GM23338 (cell line): ENCODE data around the gene OR4L1.

Experiments
- CREB1 ChIP-seq: fragments of 250-450 bp; sonication (Bioruptor Pico); IDR thresholded peaks from 2 replicates; pipeline ENCODE4 v1.5.0; 2020; ENCODE audit warnings: low read depth, mild to moderate bottlenecking, moderate library complexity
- CTCF ChIP-seq, 2 experiments: fragments of 200-600 bp in 1 of 2; sonication (generic) in 1 of 2; conservative IDR thresholded peaks; 2 replicates each; pipeline versions ENCODE4 v1.5.1 to v1.6.1; 2016 to 2017; ENCODE audit warnings: antibody characterized with exemption in 2 of 2, low read depth in 2 of 2, mild to moderate bottlenecking in 2 of 2, moderate library complexity in 1 of 2
- EZH2 ChIP-seq: fragments of 200-600 bp; sonication (generic); IDR thresholded peaks from one replicate; pipeline ENCODE4 v1.8.0; 2017; ENCODE audit warnings: antibody characterized with exemption, mild to moderate bottlenecking, low read depth; ENCODE audit not compliant: unreplicated experiment
- EZH2phosphoT487 ChIP-seq: fragments of 200-600 bp; sonication (generic); IDR thresholded peaks from one replicate; pipeline ENCODE4 v1.8.1; 2018; ENCODE audit warnings: antibody characterized with exemption; ENCODE audit not compliant: unreplicated experiment
- JUNB ChIP-seq: IDR thresholded peaks from one replicate; pipeline ENCODE4 v1.6.1; 2016; ENCODE audit warnings: antibody characterized with exemption; ENCODE audit not compliant: unreplicated experiment
- NANOG ChIP-seq: IDR thresholded peaks from 2 replicates; pipeline ENCODE4 v1.6.1; 2016; ENCODE audit warnings: antibody characterized with exemption, borderline replicate concordance
- POLR2AphosphoS5 ChIP-seq: IDR thresholded peaks from 2 replicates; pipeline ENCODE4 v1.6.1; 2016; ENCODE audit warnings: antibody characterized with exemption, low read depth
- REST ChIP-seq: IDR thresholded peaks from one replicate; pipeline ENCODE4 v1.6.1; 2018; ENCODE audit warnings: antibody characterized with exemption; ENCODE audit not compliant: unreplicated experiment
- STAT1 ChIP-seq: IDR thresholded peaks from one replicate; pipeline ENCODE4 v1.6.1; 2016; ENCODE audit warnings: antibody characterized with exemption; ENCODE audit not compliant: unreplicated experiment
- ZNF114 ChIP-seq: fragments of 250-450 bp; sonication (Bioruptor Pico); IDR thresholded peaks from 2 replicates; pipeline ENCODE4 v1.5.0; 2020; ENCODE audit warnings: mild to moderate bottlenecking, moderate library complexity
- ZNF331 ChIP-seq: fragments of 250-450 bp; sonication (Bioruptor Pico); IDR thresholded peaks from 2 replicates; pipeline ENCODE4 v1.5.0; 2020; ENCODE audit warnings: low read depth, mild to moderate bottlenecking, moderate library complexity
- TF ChIP-seq, protein P1 (sequence below): IDR thresholded peaks from 2 replicates; pipeline ENCODE4 v1.6.1; 2016; ENCODE audit warnings: antibody characterized with exemption
- TF ChIP-seq, protein P2 (sequence below): fragments of 250-450 bp; sonication (Bioruptor Pico); IDR thresholded peaks from 2 replicates; pipeline ENCODE4 v1.5.0; 2020; ENCODE audit warnings: mild to moderate bottlenecking, moderate library complexity

DNA sequence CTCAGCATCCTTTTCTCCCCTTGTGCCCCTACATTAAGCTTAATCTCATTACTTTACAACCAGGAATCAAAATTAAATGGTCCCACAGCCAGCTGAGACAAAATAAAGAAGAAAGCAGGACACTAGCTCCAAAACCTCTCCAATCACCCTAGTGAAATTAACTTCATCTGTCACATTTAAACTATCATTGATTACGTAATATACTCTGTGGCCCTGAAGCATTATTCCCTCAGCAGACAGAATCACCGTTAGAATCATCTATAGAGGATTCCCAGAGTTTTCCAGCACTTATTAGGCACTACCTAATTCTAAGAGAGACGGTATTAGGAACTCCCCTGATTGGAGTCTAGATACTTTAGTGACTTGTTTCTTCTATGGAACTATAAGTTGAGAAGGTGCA lies 50.6 kb downstream of the OR4L1 start, which contains the start of gene OR4K17:
- no peak for TF ChIP-seq POLR2AphosphoS5
- no peak for TF ChIP-seq NANOG
- TF ChIP-seq CTCF (conservative IDR thresholded peaks at IDR 0.05; ENCODE audit: low read depth in 2 of 2), result no peak
- no peak for TF ChIP-seq CREB1 (CRISPR knock-in tag)
- TF ChIP-seq REST, result no peak
- no peak for TF ChIP-seq EZH2phosphoT487
- TF ChIP-seq EZH2, result no peak
- TF ChIP-seq ZNF114 (CRISPR knock-in tag), result no peak
- no peak for TF ChIP-seq JUNB
- TF ChIP-seq, protein P1, sequence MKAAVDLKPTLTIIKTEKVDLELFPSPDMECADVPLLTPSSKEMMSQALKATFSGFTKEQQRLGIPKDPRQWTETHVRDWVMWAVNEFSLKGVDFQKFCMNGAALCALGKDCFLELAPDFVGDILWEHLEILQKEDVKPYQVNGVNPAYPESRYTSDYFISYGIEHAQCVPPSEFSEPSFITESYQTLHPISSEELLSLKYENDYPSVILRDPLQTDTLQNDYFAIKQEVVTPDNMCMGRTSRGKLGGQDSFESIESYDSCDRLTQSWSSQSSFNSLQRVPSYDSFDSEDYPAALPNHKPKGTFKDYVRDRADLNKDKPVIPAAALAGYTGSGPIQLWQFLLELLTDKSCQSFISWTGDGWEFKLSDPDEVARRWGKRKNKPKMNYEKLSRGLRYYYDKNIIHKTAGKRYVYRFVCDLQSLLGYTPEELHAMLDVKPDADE, result no peak
- TF ChIP-seq ZNF331 (CRISPR knock-in tag), result no peak
- TF ChIP-seq, protein P2, sequence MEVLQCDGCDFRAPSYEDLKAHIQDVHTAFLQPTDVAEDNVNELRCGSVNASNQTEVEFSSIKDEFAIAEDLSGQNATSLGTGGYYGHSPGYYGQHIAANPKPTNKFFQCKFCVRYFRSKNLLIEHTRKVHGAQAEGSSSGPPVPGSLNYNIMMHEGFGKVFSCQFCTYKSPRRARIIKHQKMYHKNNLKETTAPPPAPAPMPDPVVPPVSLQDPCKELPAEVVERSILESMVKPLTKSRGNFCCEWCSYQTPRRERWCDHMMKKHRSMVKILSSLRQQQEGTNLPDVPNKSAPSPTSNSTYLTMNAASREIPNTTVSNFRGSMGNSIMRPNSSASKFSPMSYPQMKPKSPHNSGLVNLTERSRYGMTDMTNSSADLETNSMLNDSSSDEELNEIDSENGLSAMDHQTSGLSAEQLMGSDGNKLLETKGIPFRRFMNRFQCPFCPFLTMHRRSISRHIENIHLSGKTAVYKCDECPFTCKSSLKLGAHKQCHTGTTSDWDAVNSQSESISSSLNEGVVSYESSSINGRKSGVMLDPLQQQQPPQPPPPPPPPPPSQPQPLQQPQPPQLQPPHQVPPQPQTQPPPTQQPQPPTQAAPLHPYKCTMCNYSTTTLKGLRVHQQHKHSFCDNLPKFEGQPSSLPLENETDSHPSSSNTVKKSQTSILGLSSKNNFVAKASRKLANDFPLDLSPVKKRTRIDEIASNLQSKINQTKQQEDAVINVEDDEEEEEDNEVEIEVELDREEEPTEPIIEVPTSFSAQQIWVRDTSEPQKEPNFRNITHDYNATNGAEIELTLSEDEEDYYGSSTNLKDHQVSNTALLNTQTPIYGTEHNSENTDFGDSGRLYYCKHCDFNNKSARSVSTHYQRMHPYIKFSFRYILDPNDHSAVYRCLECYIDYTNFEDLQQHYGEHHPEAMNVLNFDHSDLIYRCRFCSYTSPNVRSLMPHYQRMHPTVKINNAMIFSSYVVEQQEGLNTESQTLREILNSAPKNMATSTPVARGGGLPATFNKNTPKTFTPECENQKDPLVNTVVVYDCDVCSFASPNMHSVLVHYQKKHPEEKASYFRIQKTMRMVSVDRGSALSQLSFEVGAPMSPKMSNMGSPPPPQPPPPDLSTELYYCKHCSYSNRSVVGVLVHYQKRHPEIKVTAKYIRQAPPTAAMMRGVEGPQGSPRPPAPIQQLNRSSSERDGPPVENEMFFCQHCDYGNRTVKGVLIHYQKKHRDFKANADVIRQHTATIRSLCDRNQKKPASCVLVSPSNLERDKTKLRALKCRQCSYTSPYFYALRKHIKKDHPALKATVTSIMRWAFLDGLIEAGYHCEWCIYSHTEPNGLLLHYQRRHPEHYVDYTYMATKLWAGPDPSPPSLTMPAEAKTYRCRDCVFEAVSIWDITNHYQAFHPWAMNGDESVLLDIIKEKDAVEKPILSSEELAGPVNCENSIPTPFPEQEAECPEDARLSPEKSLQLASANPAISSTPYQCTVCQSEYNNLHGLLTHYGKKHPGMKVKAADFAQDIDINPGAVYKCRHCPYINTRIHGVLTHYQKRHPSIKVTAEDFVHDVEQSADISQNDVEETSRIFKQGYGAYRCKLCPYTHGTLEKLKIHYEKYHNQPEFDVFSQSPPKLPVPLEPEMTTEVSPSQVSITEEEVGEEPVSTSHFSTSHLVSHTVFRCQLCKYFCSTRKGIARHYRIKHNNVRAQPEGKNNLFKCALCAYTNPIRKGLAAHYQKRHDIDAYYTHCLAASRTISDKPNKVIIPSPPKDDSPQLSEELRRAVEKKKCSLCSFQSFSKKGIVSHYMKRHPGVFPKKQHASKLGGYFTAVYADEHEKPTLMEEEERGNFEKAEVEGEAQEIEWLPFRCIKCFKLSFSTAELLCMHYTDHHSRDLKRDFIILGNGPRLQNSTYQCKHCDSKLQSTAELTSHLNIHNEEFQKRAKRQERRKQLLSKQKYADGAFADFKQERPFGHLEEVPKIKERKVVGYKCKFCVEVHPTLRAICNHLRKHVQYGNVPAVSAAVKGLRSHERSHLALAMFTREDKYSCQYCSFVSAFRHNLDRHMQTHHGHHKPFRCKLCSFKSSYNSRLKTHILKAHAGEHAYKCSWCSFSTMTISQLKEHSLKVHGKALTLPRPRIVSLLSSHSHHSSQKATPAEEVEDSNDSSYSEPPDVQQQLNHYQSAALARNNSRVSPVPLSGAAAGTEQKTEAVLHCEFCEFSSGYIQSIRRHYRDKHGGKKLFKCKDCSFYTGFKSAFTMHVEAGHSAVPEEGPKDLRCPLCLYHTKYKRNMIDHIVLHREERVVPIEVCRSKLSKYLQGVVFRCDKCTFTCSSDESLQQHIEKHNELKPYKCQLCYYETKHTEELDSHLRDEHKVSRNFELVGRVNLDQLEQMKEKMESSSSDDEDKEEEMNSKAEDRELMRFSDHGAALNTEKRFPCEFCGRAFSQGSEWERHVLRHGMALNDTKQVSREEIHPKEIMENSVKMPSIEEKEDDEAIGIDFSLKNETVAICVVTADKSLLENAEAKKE (CRISPR knock-in tag), result no peak
- no peak for TF ChIP-seq STAT1
